Measurements from ENCODE around the gene RPTN. TPM values are rescaled to one million over a fixed set of nuclear protein-coding genes. Genes with fewer than 3 reads are reported as not detected.

The RPTN gene
- total RNA-seq, 1 experiment from 2014 or later = not detected

- no peaks in the 10 kb centered on the region for H3K9me2 ChIP-seq (ENCODE audit: insufficient read depth)
Measured at GRCh38 chr1:152109231-152109997, 49.6 kb downstream of the RPTN start.

More at GRCh38 chr1:152109231-152109997, 49.6 kb downstream of the RPTN start:
- no peaks in the 10 kb centered on the region for H4K20me1 ChIP-seq (ENCODE audit: insufficient read depth)
- H3K4me3 ChIP-seq (replicated peaks in 1 of 2; ENCODE audit: low read depth in 1 of 2, low read length in 2 of 2) = peak overlapping the region; percentile 44 to 58
- CTCF ChIA-PET = interaction anchor here (0.7 to 1.7 kb wide), 4 partner anchors 75 to 349 kb away, joined by 3 to 9 read pairs (median 4); no protein-coding TSS in a partner anchor
- H3K9ac ChIP-seq (ENCODE audit: low read length) = no peak overlapping the region
- no peak for TF ChIP-seq CBX3 (IDR thresholded peaks at IDR 0.05; ENCODE audit: low read depth)
- TF ChIP-seq ATF3 (IDR thresholded peaks at IDR 0.05) = no peak
- no peak for TF ChIP-seq SIN3A (IDR thresholded peaks at IDR 0.05; ENCODE audit: low read depth)
- no peak for TF ChIP-seq YY1 (IDR thresholded peaks at IDR 0.05; ENCODE audit: extremely low read depth, insufficient replicate concordance, low read depth, low read length)
- no peak for TF ChIP-seq POLR2A (IDR thresholded peaks at IDR 0.05; ENCODE audit: borderline replicate concordance, extremely low read depth, insufficient read depth, insufficient read length)
- no peak for TF ChIP-seq SRF (IDR thresholded peaks at IDR 0.05; ENCODE audit: low read depth)
- no peak for TF ChIP-seq TCF7L2 (IDR thresholded peaks at IDR 0.05; ENCODE audit: borderline replicate concordance, extremely low read depth, insufficient read depth, insufficient read length)
- TF ChIP-seq ZNF274 (IDR thresholded peaks at IDR 0.05; ENCODE audit: low read depth, low read length) = no peak
- no peak for TF ChIP-seq ZFX (IDR thresholded peaks at IDR 0.05)
- TF ChIP-seq EZH2phosphoT487 (IDR thresholded peaks at IDR 0.05; ENCODE audit: borderline replicate concordance) = no peak; the same call in 1 of the 2 replicates
- TF ChIP-seq EGR1 (IDR thresholded peaks at IDR 0.05; ENCODE audit: low read depth) = no peak
- TF ChIP-seq MAX (IDR thresholded peaks at IDR 0.05) = no peak
- no peak for TF ChIP-seq CTCF (IDR thresholded peaks at IDR 0.05 in 2 of 3, conservative IDR thresholded peaks at IDR 0.05 in 1 of 3; ENCODE audit: borderline replicate concordance in 1 of 3, insufficient read depth in 1 of 3, low read depth in 2 of 3, low read length in 2 of 3)
- no peak for TF ChIP-seq ELF1 (IDR thresholded peaks at IDR 0.05; ENCODE audit: borderline replicate concordance, low read depth)
- TF ChIP-seq EZH2 (IDR thresholded peaks at IDR 0.05) = no peak; the same call in 1 of the 2 replicates
- peak overlapping the region; percentile 77 for H3K4me2 ChIP-seq (ENCODE audit: low read length)
- RAD21 ChIA-PET (ENCODE audit: low non-redundant PET in 1 of 2, low total read pairs in 2 of 2, uncharacterized antibody in 2 of 2, unreplicated experiment in 2 of 2) = no interaction called here
- H3K27me3 ChIP-seq (ENCODE audit: insufficient read depth, low read length) = peaks cover 71% of the 10 kb centered on the region
- no peak for ATAC-seq
- H3K79me2 ChIP-seq (ENCODE audit: insufficient read depth, low read length) = no peaks in the 10 kb centered on the region
- intact Hi-C loops (cut with micrococcal nuclease) = no loop called here
- H3K4me1 ChIP-seq (ENCODE audit: control insufficient read depth in 1 of 2, insufficient read depth in 2 of 2, low read length in 2 of 2) = peaks cover 20 to 50% of the 10 kb centered on the region in 2 experiments
- H2AFZ ChIP-seq (ENCODE audit: low read depth, low read length, poor library complexity, severe bottlenecking) = no peak overlapping the region
- H3K36me3 ChIP-seq (ENCODE audit: control insufficient read depth in 1 of 2, insufficient read depth in 2 of 2, low read length in 2 of 2) = no peaks in the 10 kb centered on the region
- no TSS peak for BruUV-seq (replicated peaks)
- H3K27ac ChIP-seq (ENCODE audit: low read depth, low read length) = no peak overlapping the region
- POLR2A ChIA-PET = interaction anchor here (1.0 to 1.5 kb wide), 3 partner anchors 61 to 77 kb away, joined by 3 to 4 read pairs (median 4); partner anchors contain the start of gene S100A11
- no peak for DNase-seq (ENCODE audit: low read depth, low spot score)
- H3K9me3 ChIP-seq (ENCODE audit: control insufficient read depth in 1 of 2, insufficient read depth in 1 of 2, low read depth in 1 of 2, low read length in 2 of 2) = no peaks in the 10 kb centered on the region
